HepG2 (cell line): ENCODE measurements around the gene SCUBE1. TPM values are rescaled to one million over a fixed set of nuclear protein-coding genes. Genes with fewer than 3 reads are reported as not detected.

Experiments used
- ATAC-seq: fragments of 200-7000 bp; cut with Tn5 transposase; 3 replicates; pipeline ENCODE4 v1.9.1; 2020; ENCODE audit warnings: mild to moderate bottlenecking, moderate library complexity
- BruUV-seq: library from RNA; stranded (reverse); fragments of 400-500 nt; replicated peaks from 2 replicates; lab custom pipeline; 2021; lab: Mats Ljungman, UMichigan
- CTCF ChIA-PET: fragments of 300-600 bp; formaldehyde crosslinking; extraction: SDS; loops from one replicate; lab custom pipeline; 2021; ENCODE audit warnings: low total read pairs, inconsistent platforms, low intra/inter-chr PET ratio; lab: Yijun Ruan, JAX
- POLR2A ChIA-PET: fragments of 350-600 bp; sonication (Branson Sonifier 250); formaldehyde crosslinking; loops from one replicate; lab custom pipeline; 2020; ENCODE audit warnings: antibody characterized with exemption, inconsistent platforms; lab: Yijun Ruan, JAX
- DNase-seq: peaks from one replicate; pipeline ENCODE4 v3.0.0-alpha.2; 2015; ENCODE audit warnings: low spot score
- FAIRE-seq: peaks from 3 replicates; lab custom pipeline; 2011; peaks lifted over from hg19 to GRCh38; lab: Jason Lieb, UNC
- H2AFZ ChIP-seq: one replicate; pipeline ENCODE4 v1.6.1; 2011; ENCODE audit warnings: low read length, inconsistent platforms
- H3K27ac ChIP-seq: fragments of 300-600 bp; 3 replicates; pipeline ENCODE4 v1.8.0; 2011; ENCODE audit warnings: mixed run types, mild to moderate bottlenecking, mixed read lengths, low read length, inconsistent platforms; ENCODE audit not compliant: insufficient read depth; ENCODE audit errors: extremely low read length
- H3K27me3 ChIP-seq, 2 experiments: fragments of 200-600 bp in 1 of 2; 2 replicates in 1 of 2; 3 replicates in 1 of 2; pipeline versions ENCODE4 v1.6.0 to v1.8.0; 2011; ENCODE audit warnings: low read length in 2 of 2, mild to moderate bottlenecking in 2 of 2, moderate library complexity in 2 of 2, inconsistent platforms in 1 of 2; ENCODE audit not compliant: insufficient read depth in 2 of 2, control insufficient read depth in 1 of 2
- H3K36me3 ChIP-seq, 2 experiments: fragments of 200-600 bp in 1 of 2; replicated peaks in 1 of 2; 2 replicates in 1 of 2; 3 replicates in 1 of 2; pipeline versions ENCODE4 v1.5.1 to v1.8.0; 2011; ENCODE audit warnings: low read length in 2 of 2, inconsistent platforms in 1 of 2; ENCODE audit not compliant: insufficient read depth in 2 of 2, control insufficient read depth in 1 of 2
- H3K4me1 ChIP-seq: 2 replicates; pipeline ENCODE4 v1.5.1; 2012; ENCODE audit warnings: low read length, inconsistent platforms; ENCODE audit not compliant: insufficient read depth
- H3K4me2 ChIP-seq: 2 replicates; pipeline ENCODE4 v1.6.0; 2011; ENCODE audit warnings: low read depth, low read length, inconsistent platforms
- H3K4me3 ChIP-seq, 3 experiments: fragments of 200-600 bp in 1 of 3; sonication (generic), shearing (Covaris generic) in 1 of 3; replicated peaks in 1 of 3; 2 replicates each; pipeline ENCODE4 v1.5.1; 2011 to 2016; ENCODE audit warnings: low read length in 3 of 3, inconsistent platforms in 2 of 3, low read depth in 2 of 3, mild to moderate bottlenecking in 2 of 3, control low read depth in 1 of 3, mixed read lengths in 1 of 3; ENCODE audit not compliant: insufficient read depth in 1 of 3
- H3K79me2 ChIP-seq: one replicate; pipeline ENCODE4 v1.6.1; 2011; ENCODE audit warnings: low read length, inconsistent platforms; ENCODE audit not compliant: insufficient read depth
- H3K9ac ChIP-seq: 2 replicates; pipeline ENCODE4 v1.6.0; 2011; ENCODE audit warnings: mild to moderate bottlenecking, low read depth, low read length, inconsistent platforms; ENCODE audit not compliant: insufficient read depth
- H3K9me3 ChIP-seq: 2 replicates; pipeline ENCODE4 v1.5.1; 2012; ENCODE audit warnings: mild to moderate bottlenecking, low read length
- H4K20me1 ChIP-seq: 2 replicates; pipeline ENCODE4 v1.6.0; 2011; ENCODE audit warnings: inconsistent platforms, mild to moderate bottlenecking, low read length, moderate library complexity; ENCODE audit not compliant: insufficient read depth
- CBX2 ChIP-seq, 2 experiments: fragments of 200-600 bp in 1 of 2; sonication (generic); formaldehyde crosslinking in 1 of 2; IDR thresholded peaks; 2 replicates each; pipeline versions ENCODE4 v1.7.0 to v1.8.1; 2018 to 2022; ENCODE audit warnings: low read depth in 2 of 2, low read length in 1 of 2, mild to moderate bottlenecking in 1 of 2, missing genetic modification reagents in 1 of 2
- MZF1 ChIP-seq: sonication (generic); formaldehyde crosslinking; IDR thresholded peaks from 2 replicates; pipeline ENCODE4 v1.8.1; 2023; ENCODE audit warnings: mild to moderate bottlenecking, missing genetic modification reagents, borderline replicate concordance
- PHF20 ChIP-seq: sonication (generic); formaldehyde crosslinking; IDR thresholded peaks from 2 replicates; pipeline ENCODE4 v1.5.0; 2020; ENCODE audit warnings: mild to moderate bottlenecking, missing genetic modification reagents
- POLR2AphosphoS2 ChIP-seq: IDR thresholded peaks from 2 replicates; pipeline ENCODE4 v1.6.1; 2011; ENCODE audit warnings: low read depth, low read length, improper control_type of control experiment
- USF2 ChIP-seq, 2 experiments: sonication (generic) in 1 of 2; formaldehyde crosslinking in 1 of 2; IDR thresholded peaks; 2 replicates each; pipeline versions ENCODE4 v1.5.1 to v1.6.1; 2011 to 2020; ENCODE audit warnings: borderline replicate concordance in 1 of 2, low read depth in 1 of 2, low read length in 1 of 2, mild to moderate bottlenecking in 1 of 2, missing genetic modification reagents in 1 of 2, moderate library complexity in 1 of 2
- ZNF367 ChIP-seq: sonication (generic); formaldehyde crosslinking; IDR thresholded peaks from 2 replicates; pipeline ENCODE4 v1.4.0; 2020; ENCODE audit warnings: missing genetic modification reagents, borderline replicate concordance
- ZNF713 ChIP-seq: sonication (generic); formaldehyde crosslinking; IDR thresholded peaks from 2 replicates; pipeline ENCODE4 v1.4.0; 2020; ENCODE audit warnings: mild to moderate bottlenecking, missing genetic modification reagents
- WGBS: methylation state at CpG from one replicate; pipeline ENCODE4 v1.1.6; 2017; ENCODE audit warnings: low lambda C conversion rate; 5-methylcytosine and 5-hydroxymethylcytosine counted together
- in situ Hi-C: cut with HindIII; loops from 2 replicates; pipeline ENCODE4 v1.10.0; 2017; ENCODE audit warnings: low pct_unique_long_range_greater_than_20kb; ENCODE audit not compliant: extremely low pct_ligation_motif_present
- intact Hi-C: fragments of 100-400 bp; cut with micrococcal nuclease; formaldehyde crosslinking; loops from one replicate; pipeline ENCODE4 v1.10.0; 2022; ENCODE audit not compliant: unreplicated experiment
- polyA plus RNA-seq, 8 experiments: library from polyadenylated mRNA; depleted of rRNA in 3 of 8; stranded (reverse) in 7 of 8; unstranded in 1 of 8; fragments of >200 nt; fragmentation: Illumina TruSeq in 4 of 8; extraction: Trizol in 4 of 8; gene quantifications; 2 replicates each; pipeline versions ENCODE4 v1.2.1 to v1.2.3, GENCODE V29; 2011 to 2016; ENCODE audit warnings: low read depth in 4 of 8, missing spikeins in 1 of 8, mixed read lengths in 1 of 8; ENCODE audit not compliant: insufficient read depth in 1 of 8
- total RNA-seq, 5 experiments: library from RNA; depleted of rRNA; stranded (reverse); fragments of >200 nt; fragmentation: Illumina TruSeq; extraction: Trizol; gene quantifications; 2 replicates each; pipeline ENCODE4 v1.2.3, GENCODE V29; 2016; ENCODE audit warnings: low read depth in 1 of 5
- TF ChIP-seq, protein P1 (sequence below): sonication (generic); formaldehyde crosslinking; IDR thresholded peaks from 2 replicates; pipeline ENCODE4 v1.8.0; 2022; ENCODE audit warnings: low read depth, missing genetic modification reagents

Gene SCUBE1
- total and polyA plus RNA-seq, 2 of the 13 experiments (the other 11 are each of a cell fraction or from before 2014, with no cell fraction given) = under 0.01 to 0.05 TPM

- TF ChIP-seq USF2 (IDR thresholded peaks at IDR 0.05; ENCODE audit: low read depth, low read length) = no peak
- no peak for TF ChIP-seq USF2 (CRISPR knock-in tag; IDR thresholded peaks at IDR 0.05; ENCODE audit: borderline replicate concordance)
- no peak for TF ChIP-seq ZNF367 (CRISPR knock-in tag)
Measured at GRCh38 chr22:43338766-43339345, 4.3 kb downstream of the SCUBE1 start (continued).

DNA sequence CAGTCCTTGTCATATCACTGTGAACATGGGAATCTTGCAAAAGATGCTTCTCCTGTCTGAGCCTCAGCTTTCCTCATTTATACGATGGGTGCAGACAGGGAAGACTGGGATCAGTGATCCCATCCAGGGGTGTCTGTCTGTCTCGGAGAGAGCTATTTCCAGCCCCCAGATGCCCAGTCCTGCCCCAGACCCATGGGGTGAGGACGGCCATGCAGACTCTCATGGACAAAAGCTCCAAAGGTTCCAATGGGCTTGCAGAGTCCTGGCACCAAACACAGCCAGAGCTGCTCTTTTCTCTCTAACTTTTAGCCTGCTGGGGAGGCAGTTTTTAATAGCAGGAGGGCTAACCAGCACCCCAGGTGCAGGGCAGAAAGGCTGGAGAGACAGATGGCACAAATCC, 5.2 kb downstream of the SCUBE1 start:
- H3K27me3 ChIP-seq = peaks cover 10 to 57% of the 10 kb centered on the region in 2 experiments
- 16% methylated on average over 3 of the region's 3 CpGs for WGBS
- no peak for ATAC-seq
- no peak overlapping the region for H3K27ac ChIP-seq
- H2AFZ ChIP-seq = no peak overlapping the region
- no peak for FAIRE-seq
- no peak overlapping the region for H3K4me3 ChIP-seq
- in situ Hi-C loops (no loop called here), intact Hi-C loops (no loop called here)
- TF ChIP-seq ZNF713 (no peak), CBX2 (IDR thresholded peaks at IDR 0.05; ENCODE audit: low read depth, low read length) (no peak), CBX2 (CRISPR knock-in tag; IDR thresholded peaks at IDR 0.05; ENCODE audit: low read depth) (no peak), MZF1 (CRISPR knock-in tag) (no peak), PHF20 (CRISPR knock-in tag) (no peak), POLR2AphosphoS2 (no peak)
- TF ChIP-seq, protein P1, sequence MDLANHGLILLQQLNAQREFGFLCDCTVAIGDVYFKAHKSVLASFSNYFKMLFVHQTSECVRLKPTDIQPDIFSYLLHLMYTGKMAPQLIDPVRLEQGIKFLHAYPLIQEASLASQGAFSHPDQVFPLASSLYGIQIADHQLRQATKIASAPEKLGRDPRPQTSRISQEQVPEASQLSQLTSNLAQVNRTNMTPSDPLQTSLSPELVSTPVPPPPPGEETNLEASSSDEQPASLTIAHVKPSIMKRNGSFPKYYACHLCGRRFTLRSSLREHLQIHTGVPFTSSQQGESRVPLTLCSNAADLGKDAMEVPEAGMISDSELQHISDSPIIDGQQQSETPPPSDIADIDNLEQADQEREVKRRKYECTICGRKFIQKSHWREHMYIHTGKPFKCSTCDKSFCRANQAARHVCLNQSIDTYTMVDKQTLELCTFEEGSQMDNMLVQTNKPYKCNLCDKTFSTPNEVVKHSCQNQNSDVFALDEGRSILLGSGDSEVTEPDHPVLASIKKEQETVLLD (CRISPR knock-in tag) = no peak
- H3K4me1 ChIP-seq = no peaks in the 10 kb centered on the region
- no TSS peak for BruUV-seq
- CTCF ChIA-PET = no interaction called here
- H3K9ac ChIP-seq = no peak overlapping the region
- no peaks in the 10 kb centered on the region for H4K20me1 ChIP-seq
- H3K9me3 ChIP-seq = no peaks in the 10 kb centered on the region
- no peak for DNase-seq
- no peaks in the 10 kb centered on the region for H3K79me2 ChIP-seq
- H3K36me3 ChIP-seq = no peaks in the 10 kb centered on the region
- POLR2A ChIA-PET = no interaction called here
- no peak overlapping the region for H3K4me2 ChIP-seq
